K562 (cell line): ENCODE data around the gene TUBD1.

Experiments used
- BHLHE40 ChIP-seq: IDR thresholded peaks from 2 replicates; pipeline ENCODE4 v1.6.1; 2011; ENCODE audit warnings: low read length, improper control_type of control experiment
- HLTF ChIP-seq: fragments of 450-650 bp; IDR thresholded peaks from 2 replicates; pipeline ENCODE4 v1.6.1; 2016
- JUNB ChIP-seq: fragments of 450-650 bp; formaldehyde crosslinking; conservative IDR thresholded peaks from 2 replicates; pipeline ENCODE4 v1.4.0; 2020; ENCODE audit warnings: mild to moderate bottlenecking
- KHSRP ChIP-seq: fragments of 450-650 bp; IDR thresholded peaks from 2 replicates; pipeline ENCODE4 v1.6.1; 2017
- NFE2L1 ChIP-seq: fragments of 450-650 bp; IDR thresholded peaks from 2 replicates; pipeline ENCODE4 v1.6.1; 2016; ENCODE audit warnings: missing genetic modification characterization, low read depth, mild to moderate bottlenecking, missing compliant biosample characterization, moderate library complexity, borderline replicate concordance
- POLR2AphosphoS5 ChIP-seq: IDR thresholded peaks from 2 replicates; pipeline ENCODE4 v1.6.1; 2011; ENCODE audit warnings: mild to moderate bottlenecking, low read depth, low read length, moderate library complexity; ENCODE audit not compliant: control insufficient read depth, insufficient read depth
- RAD51 ChIP-seq: fragments of 450-650 bp; IDR thresholded peaks from 2 replicates; pipeline ENCODE4 v1.7.1; 2016; ENCODE audit warnings: low read depth, mild to moderate bottlenecking, borderline replicate concordance
- ZNF143 ChIP-seq: sonication (generic); formaldehyde crosslinking; IDR thresholded peaks from 2 replicates; pipeline ENCODE4 v1.9.0; 2022; ENCODE audit warnings: mild to moderate bottlenecking, missing genetic modification reagents
- ZNF274 ChIP-seq: IDR thresholded peaks from 2 replicates; pipeline ENCODE4 v1.6.1; 2011; ENCODE audit warnings: low read depth, mild to moderate bottlenecking, low read length, moderate library complexity, borderline replicate concordance
- ZNF699 ChIP-seq: fragments of 250-450 bp; sonication (Bioruptor Pico); IDR thresholded peaks from 2 replicates; pipeline ENCODE4 v1.8.0; 2021; ENCODE audit warnings: mild to moderate bottlenecking, moderate library complexity; ENCODE audit not compliant: insufficient replicate concordance

DNA sequence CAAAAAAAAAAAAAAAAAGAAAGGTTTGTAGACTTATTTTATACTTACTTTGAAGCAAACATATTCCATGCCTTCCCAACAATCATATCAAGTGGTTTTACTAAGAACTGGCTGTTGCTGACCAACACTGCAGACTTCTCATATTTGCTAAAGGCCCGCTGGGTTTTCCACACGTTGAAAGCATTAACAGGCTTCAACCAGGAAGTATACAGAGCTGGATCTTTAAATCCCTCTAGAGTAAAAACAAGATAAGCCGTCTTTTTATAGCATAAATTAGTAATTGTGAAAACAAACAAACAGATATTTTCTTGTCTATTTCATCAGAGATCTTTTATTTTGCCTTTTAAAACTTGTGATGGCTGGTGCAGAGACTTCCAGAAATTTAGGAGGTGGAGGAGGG lies 29.1 kb downstream of the TUBD1 start:
- TF ChIP-seq ZNF274 (no peak), NFE2L1 (tag) (no peak), ZNF699 (CRISPR knock-in tag) (no peak), ZNF143 (CRISPR knock-in tag) (no peak), KHSRP (no peak), HLTF (no peak), JUNB (no peak), BHLHE40 (no peak), POLR2AphosphoS5 (no peak), RAD51 (no peak)
